Cardiac fibroblast (primary cell): ENCODE measurements around the gene VMA21.

Experiments used
- DNase-seq, 2 donors: peaks; one replicate each; pipeline versions ENCODE4 v3.0.0 to v3.0.0-alpha.2; 2010; ENCODE audit warnings: low read depth in 2 of 2
- H3K4me3 ChIP-seq, 2 donors: replicated peaks in 1 of 2; 1 replicate in 1 of 2; 2 replicates in 1 of 2; pipeline ENCODE4 v1.5.1; 2011; ENCODE audit warnings: low read depth in 2 of 2, low read length in 2 of 2, mild to moderate bottlenecking in 2 of 2, moderate library complexity in 1 of 2
- CTCF ChIP-seq: IDR thresholded peaks from one replicate; pipeline ENCODE4 v1.5.1; 2011; ENCODE audit warnings: low read depth, mild to moderate bottlenecking, low read length, inconsistent platforms

The VMA21 gene

DNA sequence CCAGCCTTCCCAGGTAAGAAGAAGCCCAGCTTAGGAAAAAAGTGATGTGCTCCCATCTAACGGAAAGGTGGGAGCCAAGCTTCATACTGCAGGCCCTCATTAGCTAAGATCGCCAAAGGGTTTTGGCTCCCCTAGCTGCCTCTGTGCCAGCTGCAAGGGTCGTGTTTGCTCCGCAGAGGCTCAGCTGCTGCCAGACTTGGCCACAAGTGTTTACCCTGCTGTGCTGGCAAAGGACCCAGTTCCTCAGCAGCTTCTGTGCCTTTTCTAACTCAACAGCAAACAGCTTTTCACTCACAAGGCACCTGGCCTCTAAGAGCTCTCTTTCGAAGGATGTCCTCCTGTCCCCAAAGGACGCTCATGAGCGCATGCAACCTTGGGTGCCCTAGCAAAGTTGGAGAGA is 12.2 kb upstream of the VMA21 start:
- TF ChIP-seq CTCF: no peak
- no peak for DNase-seq
- H3K4me3 ChIP-seq: no peak overlapping the region

GRCh38 chrX:151386838-151387459 is 10.1 kb upstream of the VMA21 start:
- no peak overlapping the region for H3K4me3 ChIP-seq
- no peak for TF ChIP-seq CTCF
- DNase-seq: peak in 1 of 2 donors; percentile 17

GRCh38 chrX:151391722-151392121 is 5.3 kb upstream of the VMA21 start:
- TF ChIP-seq CTCF: no peak
- no peak for DNase-seq
- H3K4me3 ChIP-seq: no peak overlapping the region

DNA sequence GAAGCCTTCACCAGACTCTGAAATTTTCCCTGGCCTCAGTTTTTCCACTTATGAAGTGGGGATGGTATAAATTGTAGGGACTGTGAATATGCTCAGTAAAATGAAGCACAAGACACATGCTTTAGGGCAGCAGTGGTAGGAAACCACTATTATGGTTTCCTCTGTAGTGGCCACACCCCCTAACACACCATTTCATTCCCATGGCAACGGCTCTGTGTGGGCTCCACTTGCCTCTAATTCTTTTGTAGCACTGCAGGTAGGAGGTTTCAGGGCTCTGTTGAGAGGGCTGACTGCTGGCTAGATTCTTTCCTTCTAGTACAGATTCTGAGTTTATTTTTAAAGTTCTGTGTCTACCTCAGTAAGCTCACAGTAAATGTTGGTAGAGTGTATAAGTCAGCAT is 3.5 kb upstream of the VMA21 start:
- no peak for DNase-seq
- H3K4me3 ChIP-seq: no peak overlapping the region
- no peak for TF ChIP-seq CTCF

- peak in 1 of 2 donors; percentile 61 for DNase-seq
- no peak for TF ChIP-seq CTCF
- peak overlapping the region; percentile 48 to 49 for H3K4me3 ChIP-seq
Measured at GRCh38 chrX:151396042-151396824, 773 bp upstream of the VMA21 start.

- no peak for TF ChIP-seq CTCF
- peak overlapping the region; percentile 84 for H3K4me3 ChIP-seq
- no peak for DNase-seq
Measured at GRCh38 chrX:151397741-151398070, 700 bp downstream of the VMA21 start.

DNA sequence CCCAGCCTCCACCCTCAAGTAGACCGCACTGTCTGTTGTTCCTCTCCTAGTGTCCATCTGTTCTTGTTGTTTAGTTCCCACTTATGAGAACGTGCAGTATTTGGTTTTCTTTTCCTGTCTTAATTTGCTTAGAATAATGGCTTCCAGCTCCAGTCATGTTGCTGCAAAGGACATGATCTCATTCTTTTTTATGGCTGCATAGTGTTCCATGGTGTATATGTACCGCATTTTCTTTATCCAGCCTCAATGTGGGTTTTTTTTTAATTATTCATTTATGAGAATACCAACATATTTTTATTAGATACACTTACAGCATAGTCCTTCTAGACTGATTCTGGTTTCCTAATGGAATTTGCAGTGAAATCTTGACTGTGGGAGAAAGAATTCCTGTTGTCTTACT is 1.3 kb downstream of the VMA21 start:
- TF ChIP-seq CTCF: no peak
- no peak for DNase-seq
- no peak overlapping the region for H3K4me3 ChIP-seq
